Suprapubic skin (tissue), 4 donors: ENCODE results near the gene MCM3AP. TPM values are rescaled to one million over a fixed set of nuclear protein-coding genes. Genes with fewer than 3 reads are reported as not detected.

Experiments
- DNase-seq, 2 donors: peaks; one replicate each; pipeline ENCODE4 v3.0.0-alpha.2; 2019; ENCODE audit warnings: low spot score in 2 of 2
- H3K27ac ChIP-seq: fragments of 200-600 bp; sonication (generic); one replicate; pipeline ENCODE4 v1.5.1; 2019
- H3K27me3 ChIP-seq: fragments of 200-600 bp; sonication (generic); one replicate; pipeline ENCODE4 v1.5.1; 2019
- H3K36me3 ChIP-seq: fragments of 200-600 bp; sonication (generic); one replicate; pipeline ENCODE4 v1.5.1; 2019
- H3K4me1 ChIP-seq: fragments of 200-600 bp; sonication (generic); one replicate; pipeline ENCODE4 v1.5.1; 2019
- H3K4me3 ChIP-seq: fragments of 200-600 bp; sonication (generic); one replicate; pipeline ENCODE4 v1.5.1; 2019; ENCODE audit warnings: mild to moderate bottlenecking
- H3K9me3 ChIP-seq: fragments of 200-600 bp; sonication (generic); one replicate; pipeline ENCODE4 v1.5.1; 2019
- EP300 ChIP-seq: sonication (generic); formaldehyde crosslinking; IDR thresholded peaks from one replicate; pipeline ENCODE4 v1.6.1; 2017; ENCODE audit warnings: antibody characterized with exemption
- POLR2A ChIP-seq, 2 donors: fragments of 450-650 bp; IDR thresholded peaks; one replicate each; pipeline ENCODE4 v1.6.1; 2017; ENCODE audit warnings: antibody characterized with exemption in 2 of 2, mild to moderate bottlenecking in 2 of 2, moderate library complexity in 2 of 2
- POLR2AphosphoS5 ChIP-seq, 3 donors: sonication (generic); formaldehyde crosslinking; IDR thresholded peaks; one replicate each; pipeline ENCODE4 v1.6.1; 2017; ENCODE audit warnings: antibody characterized with exemption in 3 of 3
- WGBS: methylation state at CpG from one replicate; pipeline ENCODE4 v1.1.5; 2018; 5-methylcytosine and 5-hydroxymethylcytosine counted together
- total RNA-seq, 4 donors: library from RNA; depleted of rRNA; stranded (reverse); fragments of >200 nt; gene quantifications; one replicate each; pipeline ENCODE4 v1.1.0, GENCODE V29; 2016
- TF ChIP-seq, protein P1 (sequence below), 2 donors: fragments of 200-600 bp in 1 of 2; fragments of 450-650 bp in 1 of 2; sonication (generic) in 1 of 2; IDR thresholded peaks; one replicate each; pipeline ENCODE4 v1.5.1; 2016 to 2019; ENCODE audit warnings: antibody characterized with exemption in 2 of 2, mild to moderate bottlenecking in 1 of 2, moderate library complexity in 1 of 2

Gene MCM3AP
- total RNA-seq, 4 donors from 2014 or later: 77.9 to 134 (median 79.8) TPM

DNA sequence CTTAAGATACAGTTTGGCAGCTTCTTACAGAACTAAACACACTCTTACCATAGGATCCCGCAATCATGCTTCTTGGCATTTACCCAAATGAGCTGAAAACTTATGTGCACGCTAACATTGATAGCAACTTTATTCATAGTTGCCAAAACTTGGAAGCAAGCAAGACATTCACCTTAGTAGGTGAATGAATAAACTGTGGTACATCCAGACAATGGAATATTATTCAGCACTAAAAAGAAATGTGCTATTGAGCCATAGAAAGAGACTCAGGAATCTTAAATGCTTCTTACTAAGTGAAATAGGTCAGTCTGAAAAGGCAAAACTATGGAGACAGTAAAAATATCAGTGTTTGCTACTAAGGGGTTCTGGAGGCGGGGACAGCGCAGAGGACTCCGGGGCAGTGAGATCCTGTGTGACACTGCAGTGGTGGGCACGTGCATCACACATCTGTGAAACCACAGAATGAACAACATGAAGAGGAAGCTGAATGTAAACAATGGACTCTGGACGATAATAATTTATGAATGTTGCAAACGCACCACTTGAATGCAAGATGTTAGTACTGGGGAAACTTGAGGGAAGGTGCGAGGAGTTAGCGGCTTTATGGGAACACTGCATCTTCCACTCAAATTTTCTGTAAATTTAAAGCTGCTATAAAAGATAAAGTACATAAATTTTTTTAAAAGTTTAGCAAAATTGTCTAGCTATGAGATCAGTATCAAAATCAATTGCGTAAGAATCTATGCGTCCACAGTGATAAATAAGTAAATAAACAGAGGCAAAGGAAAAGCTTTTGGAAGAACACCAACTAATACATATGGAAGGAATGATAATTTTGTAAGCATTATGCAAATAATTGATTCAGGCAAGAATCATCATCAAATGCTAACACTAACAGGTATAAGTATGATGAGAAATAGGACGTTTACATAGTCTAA, 85.7 kb downstream of the MCM3AP start:
- peaks cover 81% of the 10 kb centered on the region for H3K36me3 ChIP-seq
- WGBS: 79% methylated on average over 13 of the region's 13 CpGs
- TF ChIP-seq POLR2AphosphoS5 (IDR thresholded peaks at IDR 0.05) (no peak), EP300 (no peak), POLR2A (IDR thresholded peaks at IDR 0.05) (no peak)
- TF ChIP-seq, protein P1, sequence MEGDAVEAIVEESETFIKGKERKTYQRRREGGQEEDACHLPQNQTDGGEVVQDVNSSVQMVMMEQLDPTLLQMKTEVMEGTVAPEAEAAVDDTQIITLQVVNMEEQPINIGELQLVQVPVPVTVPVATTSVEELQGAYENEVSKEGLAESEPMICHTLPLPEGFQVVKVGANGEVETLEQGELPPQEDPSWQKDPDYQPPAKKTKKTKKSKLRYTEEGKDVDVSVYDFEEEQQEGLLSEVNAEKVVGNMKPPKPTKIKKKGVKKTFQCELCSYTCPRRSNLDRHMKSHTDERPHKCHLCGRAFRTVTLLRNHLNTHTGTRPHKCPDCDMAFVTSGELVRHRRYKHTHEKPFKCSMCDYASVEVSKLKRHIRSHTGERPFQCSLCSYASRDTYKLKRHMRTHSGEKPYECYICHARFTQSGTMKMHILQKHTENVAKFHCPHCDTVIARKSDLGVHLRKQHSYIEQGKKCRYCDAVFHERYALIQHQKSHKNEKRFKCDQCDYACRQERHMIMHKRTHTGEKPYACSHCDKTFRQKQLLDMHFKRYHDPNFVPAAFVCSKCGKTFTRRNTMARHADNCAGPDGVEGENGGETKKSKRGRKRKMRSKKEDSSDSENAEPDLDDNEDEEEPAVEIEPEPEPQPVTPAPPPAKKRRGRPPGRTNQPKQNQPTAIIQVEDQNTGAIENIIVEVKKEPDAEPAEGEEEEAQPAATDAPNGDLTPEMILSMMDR (IDR thresholded peaks at IDR 0.05): no peak
- no peaks in the 10 kb centered on the region for H3K4me1 ChIP-seq
- H3K9me3 ChIP-seq: no peaks in the 10 kb centered on the region
- no peak overlapping the region for H3K27ac ChIP-seq
- no peaks in the 10 kb centered on the region for H3K27me3 ChIP-seq
- no peak overlapping the region for H3K4me3 ChIP-seq
- DNase-seq: peak; percentile 16 to 20

- WGBS: 90% methylated on average over 20 of the region's 20 CpGs
- H3K4me1 ChIP-seq: no peaks in the 10 kb centered on the region
- peak; percentile 23 to 55 for DNase-seq
- H3K4me3 ChIP-seq: no peak overlapping the region
- H3K27ac ChIP-seq: no peak overlapping the region
- no peak for TF ChIP-seq EP300
- no peaks in the 10 kb centered on the region for H3K9me3 ChIP-seq
- no peaks in the 10 kb centered on the region for H3K27me3 ChIP-seq
- peaks cover 85% of the 10 kb centered on the region for H3K36me3 ChIP-seq
Measured at GRCh38 chr21:46196733-46197132, 88.7 kb downstream of the MCM3AP start.

GRCh38 chr21:46195595-46196195, 89.7 kb downstream of the MCM3AP start:
- H3K27me3 ChIP-seq: no peaks in the 10 kb centered on the region
- peaks cover 9% of the 10 kb centered on the region for H3K4me1 ChIP-seq
- H3K9me3 ChIP-seq: no peaks in the 10 kb centered on the region
- WGBS: 92% methylated on average over 20 of the region's 20 CpGs
- peak; percentile 44 to 45 for DNase-seq
- TF ChIP-seq POLR2A (IDR thresholded peaks at IDR 0.05) (no peak), POLR2AphosphoS5 (IDR thresholded peaks at IDR 0.05) (no peak), EP300 (no peak)
- TF ChIP-seq, protein P1 (IDR thresholded peaks at IDR 0.05): no peak
- no peak overlapping the region for H3K27ac ChIP-seq
- H3K36me3 ChIP-seq: peaks cover 87% of the 10 kb centered on the region
- no peak overlapping the region for H3K4me3 ChIP-seq

- H3K4me1 ChIP-seq: peaks cover 19% of the 10 kb centered on the region
- no peak for TF ChIP-seq EP300
- no peak for TF ChIP-seq POLR2AphosphoS5 (IDR thresholded peaks at IDR 0.05)
- TF ChIP-seq POLR2A (IDR thresholded peaks at IDR 0.05): no peak
- TF ChIP-seq, protein P1 (IDR thresholded peaks at IDR 0.05): no peak
- no peak overlapping the region for H3K27ac ChIP-seq
- H3K36me3 ChIP-seq: peaks cover 83% of the 10 kb centered on the region
- WGBS: 95% methylated on average over 23 of the region's 34 CpGs
- H3K4me3 ChIP-seq: no peak overlapping the region
- no peaks in the 10 kb centered on the region for H3K9me3 ChIP-seq
- H3K27me3 ChIP-seq: no peaks in the 10 kb centered on the region
- DNase-seq: peak; percentile 51 to 66
Measured at GRCh38 chr21:46194374-46195334, 90.8 kb downstream of the MCM3AP start.

- 93% methylated on average over 9 of the region's 10 CpGs for WGBS
- peaks cover 76% of the 10 kb centered on the region for H3K36me3 ChIP-seq
Measured at GRCh38 chr21:46193829-46194373, 91.5 kb downstream of the MCM3AP start.

More at GRCh38 chr21:46193829-46194373, 91.5 kb downstream of the MCM3AP start:
- Histone ChIP-seq H3K27me3 (no peaks in the 10 kb centered on the region), H3K4me3 (no peak overlapping the region), H3K27ac (no peak overlapping the region), H3K9me3 (no peaks in the 10 kb centered on the region), H3K4me1 (peaks cover 27% of the 10 kb centered on the region)
- DNase-seq: peak; percentile 8 to 45
- TF ChIP-seq POLR2AphosphoS5 (IDR thresholded peaks at IDR 0.05) (no peak), EP300 (no peak), POLR2A (IDR thresholded peaks at IDR 0.05) (no peak)
- TF ChIP-seq, protein P1 (IDR thresholded peaks at IDR 0.05): no peak
